Measurements from ENCODE around the gene SYAP1.

GRCh38 chrX:16711219-16711811, 8.1 kb upstream of the SYAP1 start:
- TF ChIP-seq YY1 (IDR thresholded peaks at IDR 0.05; ENCODE audit: low read depth) (no peak), RAD21 (IDR thresholded peaks at IDR 0.05; ENCODE audit: low read depth) (no peak), TCF12 (IDR thresholded peaks at IDR 0.05; ENCODE audit: low read depth) (no peak), EP300 (IDR thresholded peaks at IDR 0.05; ENCODE audit: borderline replicate concordance) (no peak), USF1 (IDR thresholded peaks at IDR 0.05) (no peak), REST (IDR thresholded peaks at IDR 0.05; ENCODE audit: low read depth) (no peak), CEBPB (IDR thresholded peaks at IDR 0.05) (no peak), NFIC (IDR thresholded peaks at IDR 0.05) (no peak), ZBTB7A (IDR thresholded peaks at IDR 0.05; ENCODE audit: low read depth) (no peak)
- TF ChIP-seq, protein P1, sequence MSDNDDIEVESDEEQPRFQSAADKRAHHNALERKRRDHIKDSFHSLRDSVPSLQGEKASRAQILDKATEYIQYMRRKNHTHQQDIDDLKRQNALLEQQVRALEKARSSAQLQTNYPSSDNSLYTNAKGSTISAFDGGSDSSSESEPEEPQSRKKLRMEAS (IDR thresholded peaks at IDR 0.05) = no peak

Measured in Ishikawa (cell line).